22Rv1 (cell line): ENCODE measurements around the gene SLC25A21.

Experiments
- CTCF ChIP-seq: fragments of 450-650 bp; IDR thresholded peaks from 2 replicates; pipeline ENCODE4 v1.5.1; 2017; ENCODE audit warnings: mild to moderate bottlenecking
- ZFX ChIP-seq: fragments of 450-650 bp; IDR thresholded peaks from 2 replicates; pipeline ENCODE4 v1.6.1; 2017; ENCODE audit warnings: antibody characterized with exemption, borderline replicate concordance

- no peak for TF ChIP-seq CTCF
- TF ChIP-seq ZFX, result no peak
Measured at GRCh38 chr14:36748610-36749213, 423.7 kb downstream of the SLC25A21 start.
